Trophoblast cell (in vitro differentiated cells and primary cell): Measurements from ENCODE around the gene BEX4.
"Not testable (repeated sequence)": the region's sequence is repeated elsewhere in the genome, so short reads cannot be mapped to it uniquely, and the experiment has no call there.

Source experiments
- DNase-seq, 2 donors: peaks; one replicate each; pipeline ENCODE4 v3.0.0-alpha.2; 2016
- H2AFZ ChIP-seq: 2 replicates; pipeline ENCODE4 v1.6.1; 2013; ENCODE audit warnings: low read length, moderate library complexity, mild to moderate bottlenecking; ENCODE audit not compliant: insufficient read depth, poor library complexity
- H2AK5ac ChIP-seq: 2 replicates; pipeline ENCODE4 v1.6.1; 2013; ENCODE audit warnings: mild to moderate bottlenecking, low read length
- H2BK120ac ChIP-seq: 2 replicates; pipeline ENCODE4 v1.6.1; 2013; ENCODE audit warnings: low read length, mild to moderate bottlenecking, moderate library complexity; ENCODE audit not compliant: insufficient read depth, poor library complexity
- H2BK12ac ChIP-seq: 2 replicates; pipeline ENCODE4 v1.6.1; 2013; ENCODE audit warnings: mild to moderate bottlenecking, low read length, moderate library complexity
- H2BK5ac ChIP-seq: 2 replicates; pipeline ENCODE4 v1.6.1; 2013; ENCODE audit warnings: low read length, low read depth, moderate library complexity, mild to moderate bottlenecking; ENCODE audit not compliant: poor library complexity
- H3K14ac ChIP-seq: 2 replicates; pipeline ENCODE4 v1.6.1; 2013; ENCODE audit warnings: mild to moderate bottlenecking, low read length
- H3K18ac ChIP-seq: 2 replicates; pipeline ENCODE4 v1.6.1; 2013; ENCODE audit warnings: mild to moderate bottlenecking, low read length
- H3K23ac ChIP-seq: 2 replicates; pipeline ENCODE4 v1.6.1; 2013; ENCODE audit warnings: low read length
- H3K27ac ChIP-seq: 2 replicates; pipeline ENCODE4 v1.5.1; 2013; ENCODE audit warnings: low read depth, mild to moderate bottlenecking, inconsistent platforms, low read length, moderate library complexity
- H3K27me3 ChIP-seq: 2 replicates; pipeline ENCODE4 v1.6.1; 2013; ENCODE audit warnings: inconsistent platforms, mild to moderate bottlenecking, low read length, moderate library complexity; ENCODE audit not compliant: insufficient read depth
- H3K36me3 ChIP-seq, 2 experiments: 1 replicate in 1 of 2; 2 replicates in 1 of 2; pipeline ENCODE4 v1.6.1; 2013; ENCODE audit warnings: low read length in 2 of 2, mild to moderate bottlenecking in 2 of 2, moderate library complexity in 1 of 2; ENCODE audit not compliant: insufficient read depth in 2 of 2, control insufficient read depth in 1 of 2
- H3K4ac ChIP-seq: 2 replicates; pipeline ENCODE4 v1.6.1; 2013; ENCODE audit warnings: low read depth, mild to moderate bottlenecking, low read length, moderate library complexity
- H3K4me1 ChIP-seq, 2 experiments: 1 replicate in 1 of 2; 2 replicates in 1 of 2; pipeline ENCODE4 v1.6.1; 2013; ENCODE audit warnings: low read length in 2 of 2, mild to moderate bottlenecking in 2 of 2, moderate library complexity in 1 of 2; ENCODE audit not compliant: insufficient read depth in 2 of 2, control insufficient read depth in 1 of 2
- H3K4me2 ChIP-seq: 2 replicates; pipeline ENCODE4 v1.6.1; 2013; ENCODE audit warnings: inconsistent platforms, mild to moderate bottlenecking, low read length, moderate library complexity
- H3K4me3 ChIP-seq: 2 replicates; pipeline ENCODE4 v1.5.1; 2013; ENCODE audit warnings: mild to moderate bottlenecking, low read depth, low read length, inconsistent platforms
- H3K79me1 ChIP-seq: one replicate; pipeline ENCODE4 v1.6.1; 2013; ENCODE audit warnings: low read length
- H3K79me2 ChIP-seq: 2 replicates; pipeline ENCODE4 v1.6.1; 2013; ENCODE audit warnings: low read length, mild to moderate bottlenecking; ENCODE audit not compliant: control insufficient read depth, insufficient read depth, poor library complexity
- H3K9ac ChIP-seq: 2 replicates; pipeline ENCODE4 v1.6.1; 2013; ENCODE audit warnings: mild to moderate bottlenecking, low read length
- H3K9me3 ChIP-seq: 2 replicates; pipeline ENCODE4 v1.6.1; 2013; ENCODE audit warnings: low read depth, mild to moderate bottlenecking, control low read depth, inconsistent platforms, low read length; ENCODE audit not compliant: insufficient read depth
- H4K12ac ChIP-seq: 2 replicates; pipeline ENCODE4 v1.6.1; 2013; ENCODE audit warnings: low read depth, mild to moderate bottlenecking, low read length, moderate library complexity
- H4K8ac ChIP-seq: 2 replicates; pipeline ENCODE4 v1.6.1; 2013; ENCODE audit warnings: low read depth, mild to moderate bottlenecking, low read length, moderate library complexity
- H4K91ac ChIP-seq: one replicate; pipeline ENCODE4 v1.6.1; 2013; ENCODE audit warnings: low read depth, mild to moderate bottlenecking, low read length, moderate library complexity
- whole genome bisulfite sequencing: extraction: QIAGEN DNeasy Blood & Tissue Kit; methylation state at CpG from one replicate; pipeline ENCODE4 v1.1.7; 2013; ENCODE audit warnings: missing lambda C conversion rate; ENCODE audit not compliant: insufficient read length, insufficient coverage; ENCODE audit errors: extremely low coverage; 5-methylcytosine and 5-hydroxymethylcytosine counted together

BEX4 gene

GRCh38 chrX:103225918-103226317, 11.0 kb downstream of the BEX4 start:
- H3K27me3 ChIP-seq: not testable (repeated sequence)

GRCh38 chrX:103233263-103233662, 18.4 kb downstream of the BEX4 start:
- Histone ChIP-seq H3K9me3 (no peaks in the 10 kb centered on the region), H3K9ac (no peak overlapping the region), H2BK5ac (no peak overlapping the region), H4K12ac (no peak overlapping the region), H2AFZ (no peak overlapping the region), H3K18ac (no peak overlapping the region), H3K4ac (no peak overlapping the region), H3K36me3 (no peaks in the 10 kb centered on the region), H4K91ac (no peak overlapping the region), H3K79me1 (no peaks in the 10 kb centered on the region), H2BK12ac (no peak overlapping the region), H2BK120ac (no peak overlapping the region), H3K4me3 (no peak overlapping the region), H4K8ac (no peak overlapping the region), H3K4me1 (no peaks in the 10 kb centered on the region), H3K27ac (no peak overlapping the region), H3K79me2 (no peaks in the 10 kb centered on the region), H3K14ac (no peak overlapping the region), H3K4me2 (no peak overlapping the region), H2AK5ac (no peak overlapping the region), H3K27me3 (no peaks in the 10 kb centered on the region), H3K23ac (no peak overlapping the region)
- no CpG with 5 or more reads among the region's 2 CpGs for WGBS
- DNase-seq: no peak

More at GRCh38 chrX:103225918-103226317, 11.0 kb downstream of the BEX4 start:
- H3K4me2 ChIP-seq, H3K18ac ChIP-seq, H2BK5ac ChIP-seq, H3K27ac ChIP-seq, H2BK12ac ChIP-seq, H3K79me1 ChIP-seq, H3K9me3 ChIP-seq, H2BK120ac ChIP-seq, H3K79me2 ChIP-seq, H2AFZ ChIP-seq, H3K4ac ChIP-seq, H3K23ac ChIP-seq, H4K12ac ChIP-seq, H3K9ac ChIP-seq, H3K4me3 ChIP-seq, H3K14ac ChIP-seq, H3K36me3 ChIP-seq, H2AK5ac ChIP-seq, H4K8ac ChIP-seq, DNase-seq, H3K4me1 ChIP-seq, H4K91ac ChIP-seq: not testable (repeated sequence)
- WGBS: no CpG with 5 or more reads among the region's 4 CpGs

- no peak overlapping the region for H4K8ac ChIP-seq
- no peak overlapping the region for H2BK120ac ChIP-seq
- no peaks in the 10 kb centered on the region for H3K36me3 ChIP-seq
- no peaks in the 10 kb centered on the region for H3K27me3 ChIP-seq
- H2AFZ ChIP-seq: no peak overlapping the region
- WGBS: no CpG with 5 or more reads among the region's 1 CpG
- no peak overlapping the region for H3K27ac ChIP-seq
- no peaks in the 10 kb centered on the region for H3K4me1 ChIP-seq
- H4K91ac ChIP-seq: no peak overlapping the region
- no peaks in the 10 kb centered on the region for H3K79me1 ChIP-seq
- no peak overlapping the region for H3K9ac ChIP-seq
- H3K9me3 ChIP-seq: no peaks in the 10 kb centered on the region
- no peak overlapping the region for H2AK5ac ChIP-seq
- no peak overlapping the region for H3K18ac ChIP-seq
- H2BK5ac ChIP-seq: no peak overlapping the region
- H3K4ac ChIP-seq: no peak overlapping the region
- H3K4me3 ChIP-seq: no peak overlapping the region
- no peak overlapping the region for H3K14ac ChIP-seq
- H2BK12ac ChIP-seq: no peak overlapping the region
- H3K79me2 ChIP-seq: no peaks in the 10 kb centered on the region
- no peak for DNase-seq
- H3K23ac ChIP-seq: no peak overlapping the region
- no peak overlapping the region for H3K4me2 ChIP-seq
- no peak overlapping the region for H4K12ac ChIP-seq
Measured at GRCh38 chrX:103234869-103235268, 20.0 kb downstream of the BEX4 start.

GRCh38 chrX:103235608-103236007, 20.7 kb downstream of the BEX4 start:
- H3K4me2 ChIP-seq, H3K9me3 ChIP-seq, H3K27ac ChIP-seq, H2AK5ac ChIP-seq, H3K18ac ChIP-seq, H2BK120ac ChIP-seq, H4K91ac ChIP-seq, H3K23ac ChIP-seq, H3K14ac ChIP-seq, H3K27me3 ChIP-seq, H3K79me2 ChIP-seq, H3K9ac ChIP-seq, H2BK12ac ChIP-seq, DNase-seq, H3K36me3 ChIP-seq, H2AFZ ChIP-seq, H4K12ac ChIP-seq, H3K4ac ChIP-seq, H2BK5ac ChIP-seq, H3K4me1 ChIP-seq, H3K79me1 ChIP-seq, H3K4me3 ChIP-seq, H4K8ac ChIP-seq: not testable (repeated sequence)
- no CpG with 5 or more reads among the region's 2 CpGs for WGBS
